PC-9 (cell line): ENCODE data around the gene SDF2L1.

ENCODE experiments used
- EZH2 ChIP-seq: fragments of 200-600 bp; sonication (generic); IDR thresholded peaks from 2 replicates; pipeline ENCODE4 v1.8.0; 2017; ENCODE audit warnings: antibody characterized with exemption, low read depth
- TF ChIP-seq, protein P1 (sequence below): fragments of 200-600 bp; sonication (generic); conservative IDR thresholded peaks from 2 replicates; pipeline ENCODE4 v1.6.1; 2017; ENCODE audit warnings: mixed run types, antibody characterized with exemption, mild to moderate bottlenecking, moderate library complexity

- TF ChIP-seq, protein P1, sequence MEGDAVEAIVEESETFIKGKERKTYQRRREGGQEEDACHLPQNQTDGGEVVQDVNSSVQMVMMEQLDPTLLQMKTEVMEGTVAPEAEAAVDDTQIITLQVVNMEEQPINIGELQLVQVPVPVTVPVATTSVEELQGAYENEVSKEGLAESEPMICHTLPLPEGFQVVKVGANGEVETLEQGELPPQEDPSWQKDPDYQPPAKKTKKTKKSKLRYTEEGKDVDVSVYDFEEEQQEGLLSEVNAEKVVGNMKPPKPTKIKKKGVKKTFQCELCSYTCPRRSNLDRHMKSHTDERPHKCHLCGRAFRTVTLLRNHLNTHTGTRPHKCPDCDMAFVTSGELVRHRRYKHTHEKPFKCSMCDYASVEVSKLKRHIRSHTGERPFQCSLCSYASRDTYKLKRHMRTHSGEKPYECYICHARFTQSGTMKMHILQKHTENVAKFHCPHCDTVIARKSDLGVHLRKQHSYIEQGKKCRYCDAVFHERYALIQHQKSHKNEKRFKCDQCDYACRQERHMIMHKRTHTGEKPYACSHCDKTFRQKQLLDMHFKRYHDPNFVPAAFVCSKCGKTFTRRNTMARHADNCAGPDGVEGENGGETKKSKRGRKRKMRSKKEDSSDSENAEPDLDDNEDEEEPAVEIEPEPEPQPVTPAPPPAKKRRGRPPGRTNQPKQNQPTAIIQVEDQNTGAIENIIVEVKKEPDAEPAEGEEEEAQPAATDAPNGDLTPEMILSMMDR: no peak
- no peak for TF ChIP-seq EZH2
Observed at GRCh38 chr22:21634081-21634480, 8.0 kb upstream of the SDF2L1 start.
